ENCODE results near the gene XPR1.

The XPR1 gene

GRCh38 chr1:180927348-180927747 lies 295.5 kb downstream of the XPR1 start:
- no peak overlapping the region for H3K4me2 ChIP-seq (ENCODE audit: low read depth, low read length, poor library complexity, severe bottlenecking)
- no peaks in the 10 kb centered on the region for H3K9me3 ChIP-seq (ENCODE audit: insufficient read depth, low read length)
- H3K36me3 ChIP-seq (ENCODE audit: low read length) = no peaks in the 10 kb centered on the region
- H3F3A ChIP-seq (ENCODE audit: insufficient read depth) = no peaks in the 10 kb centered on the region
- H3K4me3 ChIP-seq (ENCODE audit: insufficient read depth, low read length, poor library complexity, severe bottlenecking) = no peak overlapping the region
- no peak overlapping the region for H3K27ac ChIP-seq (ENCODE audit: low read depth, low read length)
- no peaks in the 10 kb centered on the region for H3K79me2 ChIP-seq (ENCODE audit: insufficient read depth, low read length)
- H2AFZ ChIP-seq (ENCODE audit: low read depth, low read length, severe bottlenecking) = no peak overlapping the region
- TF ChIP-seq EZH2phosphoT487 (conservative IDR thresholded peaks at IDR 0.05; ENCODE audit: low read length) (no peak), CTCF (IDR thresholded peaks at IDR 0.05; ENCODE audit: insufficient read depth, low read length, poor library complexity, severe bottlenecking) (no peak)
- no peaks in the 10 kb centered on the region for H4K20me1 ChIP-seq (ENCODE audit: low read depth, low read length)
- no peak overlapping the region for H3K9ac ChIP-seq (ENCODE audit: low read length)
- H3K27me3 ChIP-seq (ENCODE audit: low read length) = no peaks in the 10 kb centered on the region
- no peaks in the 10 kb centered on the region for H3K9me2 ChIP-seq (replicated peaks; ENCODE audit: insufficient read depth, low read length)

GRCh38 chr1:180927841-180928240 lies 296.0 kb downstream of the XPR1 start:
- Histone ChIP-seq H3K79me2 (ENCODE audit: insufficient read depth, low read length) (no peaks in the 10 kb centered on the region), H3K27me3 (ENCODE audit: low read length) (no peaks in the 10 kb centered on the region), H4K20me1 (ENCODE audit: low read depth, low read length) (no peaks in the 10 kb centered on the region), H3K9me2 (replicated peaks; ENCODE audit: insufficient read depth, low read length) (no peaks in the 10 kb centered on the region), H2AFZ (ENCODE audit: low read depth, low read length, severe bottlenecking) (no peak overlapping the region), H3K4me3 (ENCODE audit: insufficient read depth, low read length, poor library complexity, severe bottlenecking) (no peak overlapping the region), H3K4me2 (ENCODE audit: low read depth, low read length, poor library complexity, severe bottlenecking) (no peak overlapping the region), H3K27ac (ENCODE audit: low read depth, low read length) (no peak overlapping the region), H3K9me3 (ENCODE audit: insufficient read depth, low read length) (no peaks in the 10 kb centered on the region), H3K36me3 (ENCODE audit: low read length) (no peaks in the 10 kb centered on the region), H3K9ac (ENCODE audit: low read length) (no peak overlapping the region), H3F3A (ENCODE audit: insufficient read depth) (no peaks in the 10 kb centered on the region)
- TF ChIP-seq CTCF (IDR thresholded peaks at IDR 0.05; ENCODE audit: insufficient read depth, low read length, poor library complexity, severe bottlenecking) = no peak
- no peak for TF ChIP-seq EZH2phosphoT487 (conservative IDR thresholded peaks at IDR 0.05; ENCODE audit: low read length)

- Histone ChIP-seq H3K9ac (ENCODE audit: low read length) (no peak overlapping the region), H3K4me3 (ENCODE audit: insufficient read depth, low read length, poor library complexity, severe bottlenecking) (no peak overlapping the region), H3F3A (ENCODE audit: insufficient read depth) (no peaks in the 10 kb centered on the region), H3K36me3 (ENCODE audit: low read length) (no peaks in the 10 kb centered on the region), H3K79me2 (ENCODE audit: insufficient read depth, low read length) (no peaks in the 10 kb centered on the region), H4K20me1 (ENCODE audit: low read depth, low read length) (no peaks in the 10 kb centered on the region), H3K27me3 (ENCODE audit: low read length) (no peaks in the 10 kb centered on the region), H3K4me2 (ENCODE audit: low read depth, low read length, poor library complexity, severe bottlenecking) (no peak overlapping the region), H2AFZ (ENCODE audit: low read depth, low read length, severe bottlenecking) (no peak overlapping the region), H3K9me3 (ENCODE audit: insufficient read depth, low read length) (no peaks in the 10 kb centered on the region), H3K9me2 (replicated peaks; ENCODE audit: insufficient read depth, low read length) (no peaks in the 10 kb centered on the region), H3K27ac (ENCODE audit: low read depth, low read length) (no peak overlapping the region)
- no peak for TF ChIP-seq CTCF (IDR thresholded peaks at IDR 0.05; ENCODE audit: insufficient read depth, low read length, poor library complexity, severe bottlenecking)
- TF ChIP-seq EZH2phosphoT487 (conservative IDR thresholded peaks at IDR 0.05; ENCODE audit: low read length) = no peak
These were observed 296.8 kb downstream of the XPR1 start for GRCh38 chr1:180928331-180929230.
